ENCODE data around the gene MYRIP. TPM values are rescaled to one million over a fixed set of nuclear protein-coding genes. Genes with fewer than 3 reads are reported as not detected.
"Not testable (repeated sequence)": the region's sequence is repeated elsewhere in the genome, so short reads cannot be mapped to it uniquely, and the experiment has no call there.

MYRIP gene
- total RNA-seq, 2 donors from 2014 or later = 6.3 to 8.7 TPM

GRCh38 chr3:40129510-40129909, 320.1 kb downstream of the MYRIP start:
- H3K36me3 ChIP-seq = no peaks in the 10 kb centered on the region
- intact Hi-C loops (cut with DNase I) = no loop called here
- TF ChIP-seq CTCF (IDR thresholded peaks at IDR 0.05) = no peak

GRCh38 chr3:40129981-40130380, 320.6 kb downstream of the MYRIP start:
- intact Hi-C loops (cut with DNase I) = no loop called here
- H3K36me3 ChIP-seq = no peaks in the 10 kb centered on the region
- no peak overlapping the region for H3K9ac ChIP-seq (ENCODE audit: low read depth in 2 of 2, low read length in 2 of 2)
- H3K27me3 ChIP-seq = no peaks in the 10 kb centered on the region
- no peak overlapping the region for H3K27ac ChIP-seq
- no peaks in the 10 kb centered on the region for H3K4me1 ChIP-seq
- H3K9me3 ChIP-seq = no peaks in the 10 kb centered on the region
- H3K4me3 ChIP-seq = no peak overlapping the region
- no peak for DNase-seq
- no peak for TF ChIP-seq CTCF (IDR thresholded peaks at IDR 0.05)

More at GRCh38 chr3:40129510-40129909, 320.1 kb downstream of the MYRIP start:
- Histone ChIP-seq H3K9me3 (no peaks in the 10 kb centered on the region), H3K27me3 (no peaks in the 10 kb centered on the region), H3K9ac (ENCODE audit: low read depth in 2 of 2, low read length in 2 of 2) (no peak overlapping the region), H3K27ac (no peak overlapping the region), H3K4me3 (no peak overlapping the region), H3K4me1 (no peaks in the 10 kb centered on the region)
- no peak for DNase-seq

GRCh38 chr3:40130721-40131120, 321.3 kb downstream of the MYRIP start:
- no peaks in the 10 kb centered on the region for H3K4me1 ChIP-seq
- TF ChIP-seq CTCF (IDR thresholded peaks at IDR 0.05) = no peak
- H3K36me3 ChIP-seq = no peaks in the 10 kb centered on the region
- H3K27me3 ChIP-seq = no peaks in the 10 kb centered on the region
- H3K4me3 ChIP-seq = no peak overlapping the region
- no peaks in the 10 kb centered on the region for H3K9me3 ChIP-seq
- DNase-seq = no peak
- no peak overlapping the region for H3K27ac ChIP-seq
- H3K9ac ChIP-seq (ENCODE audit: low read depth in 2 of 2, low read length in 2 of 2) = no peak overlapping the region
- intact Hi-C loops (cut with DNase I) = no loop called here

- DNase-seq = peak; percentile 53
- H3K27me3 ChIP-seq; H3K36me3 ChIP-seq; H3K4me1 ChIP-seq; H3K4me3 ChIP-seq; H3K9me3 ChIP-seq; H3K9ac ChIP-seq (ENCODE audit: low read depth in 2 of 2, low read length in 2 of 2); intact Hi-C loops (cut with DNase I); H3K27ac ChIP-seq: not testable (repeated sequence)
Observed at GRCh38 chr3:40133886-40134575, 324.6 kb downstream of the MYRIP start.

GRCh38 chr3:40137591-40138295, 328.3 kb downstream of the MYRIP start:
- no peak for TF ChIP-seq CTCF (IDR thresholded peaks at IDR 0.05)
- no peak overlapping the region for H3K9ac ChIP-seq (ENCODE audit: low read depth in 2 of 2, low read length in 2 of 2)
- H3K4me1 ChIP-seq = no peaks in the 10 kb centered on the region
- DNase-seq = no peak
- H3K27ac ChIP-seq = no peak overlapping the region
- intact Hi-C loops (cut with DNase I) = no loop called here
- no peaks in the 10 kb centered on the region for H3K9me3 ChIP-seq
- no peak overlapping the region for H3K4me3 ChIP-seq
- no peaks in the 10 kb centered on the region for H3K36me3 ChIP-seq
- H3K27me3 ChIP-seq = no peaks in the 10 kb centered on the region
